Measurements from ENCODE around the gene MTG2. TPM values are rescaled to one million over a fixed set of nuclear protein-coding genes. Genes with fewer than 3 reads are reported as not detected.

The MTG2 gene
- total and polyA plus RNA-seq, 2 of the 13 experiments (the other 11 are each of a cell fraction or from before 2014, with no cell fraction given) = 20.4 to 37.8 TPM

DNA sequence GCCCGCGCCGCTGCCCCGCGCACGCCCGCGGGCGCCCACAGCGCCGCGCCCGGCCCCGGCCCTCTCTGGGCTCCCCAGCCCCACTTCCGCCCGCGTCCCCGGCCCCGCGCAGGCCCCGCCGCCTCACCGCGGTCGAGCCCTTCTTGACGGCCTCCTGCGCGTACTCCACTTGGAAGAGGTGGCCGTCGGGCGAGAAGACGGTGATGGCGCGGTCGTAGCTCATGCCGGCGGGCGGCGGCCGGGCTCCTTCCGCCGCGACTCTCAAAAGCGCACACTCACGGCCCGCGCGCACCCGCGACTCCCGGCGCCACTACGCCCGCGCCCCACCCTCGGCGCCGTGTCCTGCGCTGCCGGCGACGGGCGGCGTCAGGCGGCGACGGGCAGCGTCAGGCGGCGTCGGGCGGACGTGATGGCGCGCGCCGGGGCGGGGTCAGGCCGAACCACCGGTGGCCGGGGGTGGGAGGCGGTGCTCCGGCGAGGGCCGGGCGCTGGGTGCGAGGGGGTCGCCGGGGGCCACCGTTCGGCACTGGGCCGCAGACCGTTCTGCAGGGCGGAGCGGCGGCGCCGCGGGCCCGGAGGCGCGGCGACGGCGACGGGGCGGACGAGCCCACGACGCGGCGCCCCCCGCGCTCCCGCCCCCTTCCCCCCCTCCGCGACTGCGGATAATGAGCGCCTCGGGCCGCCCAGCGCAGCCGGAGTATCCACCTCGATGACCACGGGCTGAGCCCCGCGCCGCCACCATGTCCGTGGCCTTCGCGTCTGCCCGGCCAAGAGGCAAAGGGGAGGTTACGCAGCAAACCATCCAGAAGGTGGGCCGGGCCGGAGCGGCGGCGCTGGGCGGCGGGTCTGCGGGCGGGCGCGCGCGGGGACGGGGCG lies 39.5 kb upstream of the MTG2 start, which contains the start of the genes PSMA7 and SS18L1 (continued):
- TF ChIP-seq MIER3 (CRISPR knock-in tag; IDR thresholded peaks at IDR 0.05; ENCODE audit: borderline replicate concordance) (0 out of 2 replicates have a peak, but pooled peaks have one; percentile 22), ZNF431 (CRISPR knock-in tag; IDR thresholded peaks at IDR 0.05; ENCODE audit: borderline replicate concordance, low read depth) (peak; percentile 90; the same call in 1 of the 2 replicates), ZNF776 (CRISPR knock-in tag; IDR thresholded peaks at IDR 0.05) (0 out of 2 replicates have a peak, but pooled peaks have one; percentile 59), GZF1 (CRISPR knock-in tag; IDR thresholded peaks at IDR 0.05) (no peak), ZNF562 (CRISPR knock-in tag; IDR thresholded peaks at IDR 0.05; ENCODE audit: borderline replicate concordance) (no peak), SMARCE1 (IDR thresholded peaks at IDR 0.05; ENCODE audit: borderline replicate concordance) (no peak), SNRNP70 (IDR thresholded peaks at IDR 0.05; ENCODE audit: low read depth, low read length) (no peak), ZNF205 (CRISPR knock-in tag; IDR thresholded peaks at IDR 0.05) (peak; percentile 50; the same call in 1 of the 2 replicates), ARID2 (CRISPR knock-in tag; IDR thresholded peaks at IDR 0.05; ENCODE audit: borderline replicate concordance) (0 out of 2 replicates have a peak, but pooled peaks have one; percentile 1), MZF1 (CRISPR knock-in tag; IDR thresholded peaks at IDR 0.05; ENCODE audit: borderline replicate concordance) (no peak), ATM (IDR thresholded peaks at IDR 0.05; ENCODE audit: borderline replicate concordance) (no peak), KDM4B (CRISPR knock-in tag; IDR thresholded peaks at IDR 0.05) (peak; percentile 82; the same call in 1 of the 2 replicates), TARDBP (CRISPR knock-in tag; IDR thresholded peaks at IDR 0.05) (no peak), BCL6 (CRISPR knock-in tag; IDR thresholded peaks at IDR 0.05) (peak; percentile 53), ZNF883 (CRISPR knock-in tag; IDR thresholded peaks at IDR 0.05; ENCODE audit: not compliant biosample characterization) (peak; percentile 96)
- TF ChIP-seq, protein P1, sequence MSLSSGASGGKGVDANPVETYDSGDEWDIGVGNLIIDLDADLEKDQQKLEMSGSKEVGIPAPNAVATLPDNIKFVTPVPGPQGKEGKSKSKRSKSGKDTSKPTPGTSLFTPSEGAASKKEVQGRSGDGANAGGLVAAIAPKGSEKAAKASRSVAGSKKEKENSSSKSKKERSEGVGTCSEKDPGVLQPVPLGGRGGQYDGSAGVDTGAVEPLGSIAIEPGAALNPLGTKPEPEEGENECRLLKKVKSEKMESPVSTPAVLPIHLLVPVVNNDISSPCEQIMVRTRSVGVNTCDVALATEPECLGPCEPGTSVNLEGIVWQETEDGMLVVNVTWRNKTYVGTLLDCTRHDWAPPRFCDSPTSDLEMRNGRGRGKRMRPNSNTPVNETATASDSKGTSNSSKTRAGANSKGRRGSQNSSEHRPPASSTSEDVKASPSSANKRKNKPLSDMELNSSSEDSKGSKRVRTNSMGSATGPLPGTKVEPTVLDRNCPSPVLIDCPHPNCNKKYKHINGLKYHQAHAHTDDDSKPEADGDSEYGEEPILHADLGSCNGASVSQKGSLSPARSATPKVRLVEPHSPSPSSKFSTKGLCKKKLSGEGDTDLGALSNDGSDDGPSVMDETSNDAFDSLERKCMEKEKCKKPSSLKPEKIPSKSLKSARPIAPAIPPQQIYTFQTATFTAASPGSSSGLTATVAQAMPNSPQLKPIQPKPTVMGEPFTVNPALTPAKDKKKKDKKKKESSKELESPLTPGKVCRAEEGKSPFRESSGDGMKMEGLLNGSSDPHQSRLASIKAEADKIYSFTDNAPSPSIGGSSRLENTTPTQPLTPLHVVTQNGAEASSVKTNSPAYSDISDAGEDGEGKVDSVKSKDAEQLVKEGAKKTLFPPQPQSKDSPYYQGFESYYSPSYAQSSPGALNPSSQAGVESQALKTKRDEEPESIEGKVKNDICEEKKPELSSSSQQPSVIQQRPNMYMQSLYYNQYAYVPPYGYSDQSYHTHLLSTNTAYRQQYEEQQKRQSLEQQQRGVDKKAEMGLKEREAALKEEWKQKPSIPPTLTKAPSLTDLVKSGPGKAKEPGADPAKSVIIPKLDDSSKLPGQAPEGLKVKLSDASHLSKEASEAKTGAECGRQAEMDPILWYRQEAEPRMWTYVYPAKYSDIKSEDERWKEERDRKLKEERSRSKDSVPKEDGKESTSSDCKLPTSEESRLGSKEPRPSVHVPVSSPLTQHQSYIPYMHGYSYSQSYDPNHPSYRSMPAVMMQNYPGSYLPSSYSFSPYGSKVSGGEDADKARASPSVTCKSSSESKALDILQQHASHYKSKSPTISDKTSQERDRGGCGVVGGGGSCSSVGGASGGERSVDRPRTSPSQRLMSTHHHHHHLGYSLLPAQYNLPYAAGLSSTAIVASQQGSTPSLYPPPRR (CRISPR knock-in tag; IDR thresholded peaks at IDR 0.05; ENCODE audit: borderline replicate concordance) = peak; percentile 45; the same call in 1 of the 2 replicates
- TF ChIP-seq, protein P2, sequence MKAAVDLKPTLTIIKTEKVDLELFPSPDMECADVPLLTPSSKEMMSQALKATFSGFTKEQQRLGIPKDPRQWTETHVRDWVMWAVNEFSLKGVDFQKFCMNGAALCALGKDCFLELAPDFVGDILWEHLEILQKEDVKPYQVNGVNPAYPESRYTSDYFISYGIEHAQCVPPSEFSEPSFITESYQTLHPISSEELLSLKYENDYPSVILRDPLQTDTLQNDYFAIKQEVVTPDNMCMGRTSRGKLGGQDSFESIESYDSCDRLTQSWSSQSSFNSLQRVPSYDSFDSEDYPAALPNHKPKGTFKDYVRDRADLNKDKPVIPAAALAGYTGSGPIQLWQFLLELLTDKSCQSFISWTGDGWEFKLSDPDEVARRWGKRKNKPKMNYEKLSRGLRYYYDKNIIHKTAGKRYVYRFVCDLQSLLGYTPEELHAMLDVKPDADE (CRISPR knock-in tag; IDR thresholded peaks at IDR 0.05) = 0 out of 2 replicates have a peak, but pooled peaks have one; percentile 58
- TF ChIP-seq, protein P3, sequence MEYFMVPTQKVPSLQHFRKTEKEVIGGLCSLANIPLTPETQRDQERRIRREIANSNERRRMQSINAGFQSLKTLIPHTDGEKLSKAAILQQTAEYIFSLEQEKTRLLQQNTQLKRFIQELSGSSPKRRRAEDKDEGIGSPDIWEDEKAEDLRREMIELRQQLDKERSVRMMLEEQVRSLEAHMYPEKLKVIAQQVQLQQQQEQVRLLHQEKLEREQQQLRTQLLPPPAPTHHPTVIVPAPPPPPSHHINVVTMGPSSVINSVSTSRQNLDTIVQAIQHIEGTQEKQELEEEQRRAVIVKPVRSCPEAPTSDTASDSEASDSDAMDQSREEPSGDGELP (IDR thresholded peaks at IDR 0.05; ENCODE audit: borderline replicate concordance, low read depth) = no peak
- TF ChIP-seq, protein P4, sequence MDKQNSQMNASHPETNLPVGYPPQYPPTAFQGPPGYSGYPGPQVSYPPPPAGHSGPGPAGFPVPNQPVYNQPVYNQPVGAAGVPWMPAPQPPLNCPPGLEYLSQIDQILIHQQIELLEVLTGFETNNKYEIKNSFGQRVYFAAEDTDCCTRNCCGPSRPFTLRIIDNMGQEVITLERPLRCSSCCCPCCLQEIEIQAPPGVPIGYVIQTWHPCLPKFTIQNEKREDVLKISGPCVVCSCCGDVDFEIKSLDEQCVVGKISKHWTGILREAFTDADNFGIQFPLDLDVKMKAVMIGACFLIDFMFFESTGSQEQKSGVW (CRISPR knock-in tag; IDR thresholded peaks at IDR 0.05; ENCODE audit: borderline replicate concordance) = no peak

Measured in HepG2 (cell line).